ENCODE results near the gene ARHGAP19.

Gene ARHGAP19

GRCh38 chr10:97261183-97261582 is 31.3 kb downstream of the ARHGAP19 start:
- H3K27ac ChIP-seq: no peak overlapping the region
- TF ChIP-seq, protein P1, sequence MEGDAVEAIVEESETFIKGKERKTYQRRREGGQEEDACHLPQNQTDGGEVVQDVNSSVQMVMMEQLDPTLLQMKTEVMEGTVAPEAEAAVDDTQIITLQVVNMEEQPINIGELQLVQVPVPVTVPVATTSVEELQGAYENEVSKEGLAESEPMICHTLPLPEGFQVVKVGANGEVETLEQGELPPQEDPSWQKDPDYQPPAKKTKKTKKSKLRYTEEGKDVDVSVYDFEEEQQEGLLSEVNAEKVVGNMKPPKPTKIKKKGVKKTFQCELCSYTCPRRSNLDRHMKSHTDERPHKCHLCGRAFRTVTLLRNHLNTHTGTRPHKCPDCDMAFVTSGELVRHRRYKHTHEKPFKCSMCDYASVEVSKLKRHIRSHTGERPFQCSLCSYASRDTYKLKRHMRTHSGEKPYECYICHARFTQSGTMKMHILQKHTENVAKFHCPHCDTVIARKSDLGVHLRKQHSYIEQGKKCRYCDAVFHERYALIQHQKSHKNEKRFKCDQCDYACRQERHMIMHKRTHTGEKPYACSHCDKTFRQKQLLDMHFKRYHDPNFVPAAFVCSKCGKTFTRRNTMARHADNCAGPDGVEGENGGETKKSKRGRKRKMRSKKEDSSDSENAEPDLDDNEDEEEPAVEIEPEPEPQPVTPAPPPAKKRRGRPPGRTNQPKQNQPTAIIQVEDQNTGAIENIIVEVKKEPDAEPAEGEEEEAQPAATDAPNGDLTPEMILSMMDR (IDR thresholded peaks at IDR 0.05): no peak
- TF ChIP-seq ZFX (IDR thresholded peaks at IDR 0.05; ENCODE audit: borderline replicate concordance): no peak

- no peak overlapping the region for H3K27ac ChIP-seq
- no peak for TF ChIP-seq ZFX (IDR thresholded peaks at IDR 0.05; ENCODE audit: borderline replicate concordance)
- TF ChIP-seq, protein P1 (IDR thresholded peaks at IDR 0.05): no peak
These were observed 33.3 kb downstream of the ARHGAP19 start for GRCh38 chr10:97259119-97259518.

GRCh38 chr10:97256356-97256755 is 36.1 kb downstream of the ARHGAP19 start:
- no peak overlapping the region for H3K27ac ChIP-seq
- no peak for TF ChIP-seq ZFX (IDR thresholded peaks at IDR 0.05; ENCODE audit: borderline replicate concordance)
- TF ChIP-seq, protein P1 (IDR thresholded peaks at IDR 0.05): no peak

GRCh38 chr10:97255512-97256293 is 36.7 kb downstream of the ARHGAP19 start:
- no peak for TF ChIP-seq ZFX (IDR thresholded peaks at IDR 0.05; ENCODE audit: borderline replicate concordance)
- TF ChIP-seq, protein P1 (IDR thresholded peaks at IDR 0.05): no peak

DNA sequence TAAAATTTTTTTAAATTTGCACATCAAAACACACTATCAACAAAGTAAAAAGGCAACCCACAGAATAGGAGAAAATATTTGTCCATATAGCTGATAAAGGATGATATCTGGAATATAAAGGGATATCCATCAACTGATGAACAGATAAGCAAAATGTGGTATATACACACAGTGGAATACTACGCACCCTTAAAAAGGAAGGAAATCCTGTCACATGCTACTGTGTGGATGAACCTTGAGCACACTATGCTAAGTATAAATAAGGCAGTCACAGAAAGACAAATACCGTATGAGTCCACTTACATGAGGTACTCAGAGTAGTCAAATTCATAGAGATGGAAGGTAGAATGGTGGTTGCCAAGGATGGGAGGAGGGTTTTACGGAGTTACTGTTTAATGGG is 37.7 kb downstream of the ARHGAP19 start:
- TF ChIP-seq, protein P1 (IDR thresholded peaks at IDR 0.05): no peak
- no peak for TF ChIP-seq ZFX (IDR thresholded peaks at IDR 0.05; ENCODE audit: borderline replicate concordance)

More at GRCh38 chr10:97255512-97256293, 36.7 kb downstream of the ARHGAP19 start:
- no peak overlapping the region for H3K27ac ChIP-seq

GRCh38 chr10:97250952-97251351 is 41.5 kb downstream of the ARHGAP19 start:
- no peak overlapping the region for H3K27ac ChIP-seq
- TF ChIP-seq, protein P1 (IDR thresholded peaks at IDR 0.05): no peak
- no peak for TF ChIP-seq ZFX (IDR thresholded peaks at IDR 0.05; ENCODE audit: borderline replicate concordance)

More for the DNA sequence above, 37.7 kb downstream of the ARHGAP19 start:
- no peak overlapping the region for H3K27ac ChIP-seq

DNA sequence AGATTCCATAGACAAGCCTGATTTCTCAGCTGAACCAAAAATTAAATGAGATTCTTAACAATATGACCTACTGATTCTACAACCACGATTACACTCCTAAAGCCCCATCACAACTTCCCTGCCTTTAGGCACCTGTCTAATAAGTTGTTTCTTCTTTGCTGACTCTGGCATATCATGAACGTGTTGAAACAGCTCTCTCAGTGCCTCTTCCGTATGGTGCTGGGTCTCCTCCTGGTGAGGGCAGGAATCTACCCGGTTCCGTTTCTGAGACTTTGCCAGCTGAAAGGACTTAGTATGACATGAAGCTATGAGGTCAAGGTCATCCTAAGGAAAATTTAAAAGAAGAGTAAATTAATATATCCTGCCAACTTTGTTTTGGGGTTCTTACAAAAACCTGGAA is 48.6 kb downstream of the ARHGAP19 start:
- no peak overlapping the region for H3K27ac ChIP-seq
- TF ChIP-seq, protein P1 (IDR thresholded peaks at IDR 0.05): no peak
- TF ChIP-seq ZFX (IDR thresholded peaks at IDR 0.05; ENCODE audit: borderline replicate concordance): no peak
